ENCODE measurements around the gene DHRS1. TPM values are rescaled to one million over a fixed set of nuclear protein-coding genes. Genes with fewer than 3 reads are reported as not detected.

The DHRS1 gene
- total and polyA plus RNA-seq, 2 donors (not counting 1 experiment from before 2014, with no cell fraction given), result 10.7 to 21.0 TPM

DNA sequence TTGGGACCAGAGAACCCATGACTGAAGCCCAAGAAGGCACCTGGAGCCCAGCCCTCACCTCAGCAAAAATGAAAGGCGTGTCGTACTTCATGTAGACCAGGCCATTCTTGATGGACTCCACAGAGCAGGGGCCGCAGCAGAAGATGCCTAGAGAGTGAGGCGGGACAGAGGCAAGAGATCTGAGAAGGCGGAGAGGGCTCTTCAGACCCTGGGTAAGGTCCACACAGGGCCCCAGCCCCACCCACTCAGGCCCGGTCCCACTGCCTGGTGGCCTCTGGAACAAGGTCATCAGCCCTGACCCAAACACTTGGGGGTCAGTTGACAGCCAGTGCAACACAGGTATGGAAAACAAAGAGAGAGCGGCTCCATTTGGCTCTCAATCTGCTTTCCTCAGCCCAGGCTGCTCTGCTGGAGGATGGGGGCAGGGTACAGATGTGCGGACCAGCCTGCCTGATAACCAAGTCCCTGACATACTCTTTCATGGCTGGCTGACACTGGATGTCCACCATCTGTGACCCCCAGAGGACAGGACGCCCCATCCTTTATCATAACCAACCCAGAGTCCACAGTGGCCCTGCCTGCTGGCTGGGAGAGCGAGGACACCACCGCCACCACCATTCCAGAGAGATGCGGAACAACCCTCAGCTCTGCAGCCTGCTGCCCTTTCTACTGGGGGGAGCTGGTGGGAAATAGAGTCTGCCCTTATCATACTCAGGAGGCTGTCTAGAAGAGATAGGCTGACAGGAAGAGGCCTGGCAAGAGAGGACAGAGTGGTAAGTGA is 43.5 kb downstream of the DHRS1 start:
- H3K4me3 ChIP-seq (replicated peaks in 1 of 4; ENCODE audit: control extremely low read depth in 1 of 4, insufficient read depth in 1 of 4, low read depth in 3 of 4, low read length in 4 of 4), result no peak overlapping the region
- no peak for DNase-seq (ENCODE audit: low read depth in 2 of 2)
- no peaks in the 10 kb centered on the region for H3K9me3 ChIP-seq (ENCODE audit: control insufficient read depth, insufficient read depth, low read depth, low read length)
- H3K4me2 ChIP-seq (ENCODE audit: extremely low read depth, insufficient read depth, low read length), result no peak overlapping the region
- H3K9ac ChIP-seq (ENCODE audit: insufficient read depth, low read length), result no peak overlapping the region
- no peaks in the 10 kb centered on the region for H3K79me2 ChIP-seq (ENCODE audit: control insufficient read depth, insufficient read depth, low read length)
- H2AFZ ChIP-seq (ENCODE audit: low read length), result no peak overlapping the region
- no peak overlapping the region for H3K27ac ChIP-seq (ENCODE audit: insufficient read depth, low read length)
- no peaks in the 10 kb centered on the region for H4K20me1 ChIP-seq (ENCODE audit: control insufficient read depth, extremely low read depth, insufficient read depth, low read length)
- H3K4me1 ChIP-seq (ENCODE audit: control insufficient read depth, extremely low read depth, insufficient read depth, low read length), result no peaks in the 10 kb centered on the region
- no peaks in the 10 kb centered on the region for H3K27me3 ChIP-seq (ENCODE audit: control insufficient read depth, insufficient read depth, low read length)
- TF ChIP-seq EZH2 (IDR thresholded peaks at IDR 0.05; ENCODE audit: low read length, missing control alignments), result no peak
- TF ChIP-seq, protein P1, sequence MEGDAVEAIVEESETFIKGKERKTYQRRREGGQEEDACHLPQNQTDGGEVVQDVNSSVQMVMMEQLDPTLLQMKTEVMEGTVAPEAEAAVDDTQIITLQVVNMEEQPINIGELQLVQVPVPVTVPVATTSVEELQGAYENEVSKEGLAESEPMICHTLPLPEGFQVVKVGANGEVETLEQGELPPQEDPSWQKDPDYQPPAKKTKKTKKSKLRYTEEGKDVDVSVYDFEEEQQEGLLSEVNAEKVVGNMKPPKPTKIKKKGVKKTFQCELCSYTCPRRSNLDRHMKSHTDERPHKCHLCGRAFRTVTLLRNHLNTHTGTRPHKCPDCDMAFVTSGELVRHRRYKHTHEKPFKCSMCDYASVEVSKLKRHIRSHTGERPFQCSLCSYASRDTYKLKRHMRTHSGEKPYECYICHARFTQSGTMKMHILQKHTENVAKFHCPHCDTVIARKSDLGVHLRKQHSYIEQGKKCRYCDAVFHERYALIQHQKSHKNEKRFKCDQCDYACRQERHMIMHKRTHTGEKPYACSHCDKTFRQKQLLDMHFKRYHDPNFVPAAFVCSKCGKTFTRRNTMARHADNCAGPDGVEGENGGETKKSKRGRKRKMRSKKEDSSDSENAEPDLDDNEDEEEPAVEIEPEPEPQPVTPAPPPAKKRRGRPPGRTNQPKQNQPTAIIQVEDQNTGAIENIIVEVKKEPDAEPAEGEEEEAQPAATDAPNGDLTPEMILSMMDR (conservative IDR thresholded peaks at IDR 0.05 in 1 of 2, IDR thresholded peaks at IDR 0.05 in 1 of 2; ENCODE audit: low read depth in 1 of 2, low read length in 2 of 2), result no peak
- no peaks in the 10 kb centered on the region for H3K36me3 ChIP-seq (ENCODE audit: control insufficient read depth, insufficient read depth, low read length)

DNA sequence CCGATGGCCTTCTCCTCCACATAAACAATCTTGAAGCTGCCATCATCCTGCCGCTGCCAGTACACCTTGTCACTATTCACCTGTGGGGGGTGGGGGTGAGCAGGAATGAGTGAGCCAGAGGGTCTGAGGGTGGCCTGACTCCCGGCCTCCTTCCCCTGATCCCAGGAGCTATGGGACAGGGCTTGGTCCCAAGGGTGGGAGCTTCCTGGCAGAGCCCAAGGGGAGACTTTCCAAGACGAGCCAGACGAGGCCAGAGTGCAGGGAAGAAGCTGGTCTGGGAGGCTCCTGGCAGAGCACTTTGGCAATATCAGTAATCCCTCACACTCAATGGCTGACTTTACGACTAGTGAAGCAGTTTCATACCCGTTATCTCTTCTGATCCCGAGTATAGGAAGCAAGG is 44.1 kb downstream of the DHRS1 start:
- Histone ChIP-seq H3K27me3 (ENCODE audit: control insufficient read depth, insufficient read depth, low read length) (no peaks in the 10 kb centered on the region), H3K4me1 (ENCODE audit: control insufficient read depth, extremely low read depth, insufficient read depth, low read length) (no peaks in the 10 kb centered on the region), H3K79me2 (ENCODE audit: control insufficient read depth, insufficient read depth, low read length) (no peaks in the 10 kb centered on the region), H3K4me2 (ENCODE audit: extremely low read depth, insufficient read depth, low read length) (no peak overlapping the region), H3K36me3 (ENCODE audit: control insufficient read depth, insufficient read depth, low read length) (no peaks in the 10 kb centered on the region), H2AFZ (ENCODE audit: low read length) (no peak overlapping the region), H3K9ac (ENCODE audit: insufficient read depth, low read length) (no peak overlapping the region), H3K9me3 (ENCODE audit: control insufficient read depth, insufficient read depth, low read depth, low read length) (no peaks in the 10 kb centered on the region), H4K20me1 (ENCODE audit: control insufficient read depth, extremely low read depth, insufficient read depth, low read length) (no peaks in the 10 kb centered on the region), H3K27ac (ENCODE audit: insufficient read depth, low read length) (no peak overlapping the region), H3K4me3 (replicated peaks in 1 of 4; ENCODE audit: control extremely low read depth in 1 of 4, insufficient read depth in 1 of 4, low read depth in 3 of 4, low read length in 4 of 4) (no peak overlapping the region)
- DNase-seq (ENCODE audit: low read depth in 2 of 2), result no peak
- TF ChIP-seq, protein P1 (conservative IDR thresholded peaks at IDR 0.05 in 1 of 2, IDR thresholded peaks at IDR 0.05 in 1 of 2; ENCODE audit: low read depth in 1 of 2, low read length in 2 of 2), result no peak
- TF ChIP-seq EZH2 (IDR thresholded peaks at IDR 0.05; ENCODE audit: low read length, missing control alignments), result no peak

DNA sequence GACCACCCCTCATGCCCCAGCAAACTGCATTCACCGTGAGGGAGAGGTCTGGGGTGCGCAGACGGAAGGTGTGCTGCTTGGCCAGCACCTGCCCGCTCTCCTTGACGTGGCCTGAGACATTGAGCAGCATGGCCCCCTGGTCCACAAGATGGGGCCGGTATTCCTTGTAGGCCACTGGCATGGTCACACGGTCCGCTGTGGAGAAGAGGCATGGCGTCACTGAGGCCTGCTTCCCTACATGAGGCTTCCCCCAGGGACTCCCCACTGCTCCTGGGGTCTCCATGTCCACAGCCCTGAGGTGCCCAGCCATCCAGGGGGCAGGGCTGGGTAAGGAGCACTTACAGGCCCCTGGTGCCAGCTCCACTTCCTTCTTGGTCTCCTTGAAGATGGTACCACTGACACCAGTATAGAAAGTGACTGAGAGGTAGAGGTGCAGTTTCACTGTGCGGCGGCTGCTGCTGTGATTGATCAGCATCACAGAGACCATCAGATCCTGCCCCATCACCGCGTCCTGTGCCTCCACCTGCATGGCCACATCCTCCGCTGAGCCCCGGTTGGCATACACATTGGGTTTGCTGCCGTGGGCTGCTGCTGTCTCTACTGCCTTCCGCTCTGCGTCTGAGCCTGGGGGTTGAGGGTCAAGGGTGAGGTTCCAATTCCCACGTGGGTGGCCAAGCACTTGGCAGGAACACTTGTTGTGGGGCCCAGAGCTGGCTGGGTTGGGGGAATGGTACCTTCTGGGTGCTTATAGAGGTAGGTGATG is 44.8 kb downstream of the DHRS1 start:
- Histone ChIP-seq H3K4me2 (ENCODE audit: extremely low read depth, insufficient read depth, low read length) (no peak overlapping the region), H3K4me1 (ENCODE audit: control insufficient read depth, extremely low read depth, insufficient read depth, low read length) (no peaks in the 10 kb centered on the region), H3K9ac (ENCODE audit: insufficient read depth, low read length) (no peak overlapping the region), H3K9me3 (ENCODE audit: control insufficient read depth, insufficient read depth, low read depth, low read length) (no peaks in the 10 kb centered on the region), H4K20me1 (ENCODE audit: control insufficient read depth, extremely low read depth, insufficient read depth, low read length) (no peaks in the 10 kb centered on the region), H3K27me3 (ENCODE audit: control insufficient read depth, insufficient read depth, low read length) (no peaks in the 10 kb centered on the region), H3K27ac (ENCODE audit: insufficient read depth, low read length) (no peak overlapping the region), H3K79me2 (ENCODE audit: control insufficient read depth, insufficient read depth, low read length) (no peaks in the 10 kb centered on the region), H3K4me3 (replicated peaks in 1 of 4; ENCODE audit: control extremely low read depth in 1 of 4, insufficient read depth in 1 of 4, low read depth in 3 of 4, low read length in 4 of 4) (no peak overlapping the region), H3K36me3 (ENCODE audit: control insufficient read depth, insufficient read depth, low read length) (no peaks in the 10 kb centered on the region), H2AFZ (ENCODE audit: low read length) (no peak overlapping the region)
- TF ChIP-seq, protein P1 (conservative IDR thresholded peaks at IDR 0.05 in 1 of 2, IDR thresholded peaks at IDR 0.05 in 1 of 2; ENCODE audit: low read depth in 1 of 2, low read length in 2 of 2), result no peak
- TF ChIP-seq EZH2 (IDR thresholded peaks at IDR 0.05; ENCODE audit: low read length, missing control alignments), result no peak
- DNase-seq (ENCODE audit: low read depth in 2 of 2), result no peak
